Glomerular endothelial cell (primary cell): Measurements from ENCODE around the gene PTDSS2. TPM values are rescaled to one million over a fixed set of nuclear protein-coding genes. Genes with fewer than 3 reads are reported as not detected.

Source experiments
- DNase-seq: peaks from one replicate; pipeline ENCODE4 v3.0.0-alpha.2; 2011; ENCODE audit warnings: low read depth, low spot score; ENCODE audit errors: extremely low read depth
- total RNA-seq: library from RNA; depleted of rRNA; stranded (reverse); fragments of >200 nt; gene quantifications from 2 replicates; pipeline ENCODE4 v1.2.3, GENCODE V29; 2015

The PTDSS2 gene
- total RNA-seq, 1 donor from 2014 or later, result 68.8 TPM

- no peak for DNase-seq
Measured at GRCh38 chr11:538431-539051, 88.5 kb downstream of the PTDSS2 start.

- no peak for DNase-seq
Measured at GRCh38 chr11:539971-540481, 89.9 kb downstream of the PTDSS2 start.

Other genes with a start within 250 kb of the PTDSS2 start
- 24.3 and 29.1 TPM in 2 replicates for gene BET1L, start 242.9 kb upstream of the PTDSS2 start, total RNA-seq
- gene RIC8A, start 242.6 kb upstream of the PTDSS2 start, total RNA-seq, result 113 and 118 TPM in 2 replicates
- gene SIRT3, start 213.9 kb upstream of the PTDSS2 start, total RNA-seq, result 10.4 and 15.3 TPM in 2 replicates
- gene PSMD13, start 213.3 kb upstream of the PTDSS2 start, total RNA-seq, result 176 and 182 TPM in 2 replicates
- gene NLRP6, start 171.9 kb upstream of the PTDSS2 start, total RNA-seq, result not detected in 2 replicates
- gene PGGHG, start 161.2 kb upstream of the PTDSS2 start, total RNA-seq, result 19.7 and 40.7 TPM in 2 replicates
- not detected in 2 replicates for gene IFITM5, start 150.8 kb upstream of the PTDSS2 start, total RNA-seq
- gene IFITM2, start 142.5 kb upstream of the PTDSS2 start, total RNA-seq, result 161 and 344 TPM in 2 replicates
- gene IFITM1, start 136.2 kb upstream of the PTDSS2 start, total RNA-seq, result 9.8 and 86.5 TPM in 2 replicates
- 253 and 440 TPM in 2 replicates for gene IFITM3, start 129.4 kb upstream of the PTDSS2 start, total RNA-seq
- gene B4GALNT4, start 80.8 kb upstream of the PTDSS2 start, total RNA-seq, result 4.7 and 5.3 TPM in 2 replicates
- 0.41 and 1.9 TPM in 2 replicates for gene PKP3, start 56.1 kb upstream of the PTDSS2 start, total RNA-seq
- 71.5 and 84.7 TPM in 2 replicates for gene SIGIRR, start 35.3 kb upstream of the PTDSS2 start, total RNA-seq
- 1.2 and 2.0 TPM in 2 replicates for gene ANO9, start 8.3 kb upstream of the PTDSS2 start, total RNA-seq
- gene RNH1, start 57.0 kb downstream of the PTDSS2 start, total RNA-seq, result 158 and 255 TPM in 2 replicates
- gene HRAS, start 85.3 kb downstream of the PTDSS2 start, total RNA-seq, result 47.5 and 60.5 TPM in 2 replicates
- gene LRRC56, start 87.2 kb downstream of the PTDSS2 start, total RNA-seq, result 0.53 TPM in 2 replicates
- gene LMNTD2, start 110.5 kb downstream of the PTDSS2 start, total RNA-seq, result 1.3 and 3.3 TPM in 2 replicates
- gene RASSF7, start 110.7 kb downstream of the PTDSS2 start, total RNA-seq, result 17.6 and 24.2 TPM in 2 replicates
- gene PHRF1, start 126.2 kb downstream of the PTDSS2 start, total RNA-seq, result 22.4 and 46.5 TPM in 2 replicates
- gene IRF7, start 165.7 kb downstream of the PTDSS2 start, total RNA-seq, result 22.8 and 66.5 TPM in 2 replicates
- gene CDHR5, start 174.7 kb downstream of the PTDSS2 start, total RNA-seq, result not detected in 2 replicates
- gene SCT, start 176.9 kb downstream of the PTDSS2 start, total RNA-seq, result not detected in 2 replicates
- gene DRD4, start 187.0 kb downstream of the PTDSS2 start, total RNA-seq, result not detected in 2 replicates
- 58.0 and 59.3 TPM in 2 replicates for gene DEAF1, start 244.9 kb downstream of the PTDSS2 start, total RNA-seq
- 25.1 and 25.3 TPM in 2 replicates for gene TMEM80, start 245.5 kb downstream of the PTDSS2 start, total RNA-seq